Ishikawa (cell line): Measurements from ENCODE around the gene RGMA.

Experiments used
- CEBPB ChIP-seq: IDR thresholded peaks from 2 replicates; pipeline ENCODE4 v1.6.1; 2012
- CREB1 ChIP-seq: IDR thresholded peaks from 2 replicates; pipeline ENCODE4 v1.6.1; 2012; ENCODE audit warnings: low read depth
- EGR1 ChIP-seq: IDR thresholded peaks from 2 replicates; pipeline ENCODE4 v1.6.1; 2012
- EP300 ChIP-seq: IDR thresholded peaks from 2 replicates; pipeline ENCODE4 v1.6.1; 2012; ENCODE audit warnings: borderline replicate concordance
- FOXM1 ChIP-seq: IDR thresholded peaks from 2 replicates; pipeline ENCODE4 v1.6.1; 2012; ENCODE audit warnings: low read depth, borderline replicate concordance
- NFIC ChIP-seq: IDR thresholded peaks from 2 replicates; pipeline ENCODE4 v1.6.1; 2012
- RAD21 ChIP-seq: IDR thresholded peaks from 2 replicates; pipeline ENCODE4 v1.6.1; 2012; ENCODE audit warnings: low read depth
- TAF1 ChIP-seq: IDR thresholded peaks from 2 replicates; pipeline ENCODE4 v1.6.1; 2012; ENCODE audit warnings: low read depth, mild to moderate bottlenecking
- TCF12 ChIP-seq: IDR thresholded peaks from 2 replicates; pipeline ENCODE4 v1.6.1; 2012; ENCODE audit warnings: low read depth
- TEAD4 ChIP-seq: IDR thresholded peaks from 2 replicates; pipeline ENCODE4 v1.6.1; 2012
- USF1 ChIP-seq: IDR thresholded peaks from 2 replicates; pipeline ENCODE4 v1.6.1; 2012
- YY1 ChIP-seq: IDR thresholded peaks from 2 replicates; pipeline ENCODE4 v1.6.1; 2012; ENCODE audit warnings: low read depth
- ZBTB7A ChIP-seq: IDR thresholded peaks from 2 replicates; pipeline ENCODE4 v1.6.1; 2012; ENCODE audit warnings: low read depth
- TF ChIP-seq, protein P1 (sequence below): IDR thresholded peaks from 2 replicates; pipeline ENCODE4 v1.6.1; 2012; ENCODE audit warnings: low read depth, mild to moderate bottlenecking
- TF ChIP-seq, protein P2 (sequence below): IDR thresholded peaks from 2 replicates; pipeline ENCODE4 v1.6.1; 2012

Gene RGMA

DNA sequence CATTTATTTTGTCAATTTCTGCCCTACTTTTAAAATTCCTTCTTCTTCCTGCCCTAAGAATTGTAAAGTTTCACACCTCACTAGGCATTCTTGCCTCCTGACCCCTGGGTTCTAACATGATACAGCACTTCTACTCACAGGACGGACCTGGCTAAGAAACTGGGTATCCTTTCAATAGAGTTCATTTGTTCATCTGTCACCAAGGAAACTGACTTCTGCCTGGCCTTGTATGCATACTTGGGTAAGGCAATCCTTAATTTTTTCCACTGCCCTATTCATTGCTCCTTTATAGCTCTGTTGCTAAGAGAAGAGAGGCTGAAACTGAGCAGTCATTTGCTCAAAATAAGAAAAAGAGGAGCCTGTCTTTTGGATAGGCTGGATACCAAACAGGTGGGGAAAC, 3.3 kb downstream of the RGMA start:
- no peak for TF ChIP-seq FOXM1
- no peak for TF ChIP-seq CEBPB
- no peak for TF ChIP-seq EGR1
- TF ChIP-seq NFIC: no peak
- TF ChIP-seq USF1: no peak
- TF ChIP-seq TCF12: no peak

GRCh38 chr15:93082861-93083260, 6.2 kb downstream of the RGMA start:
- TF ChIP-seq TEAD4: no peak
- TF ChIP-seq, protein P1, sequence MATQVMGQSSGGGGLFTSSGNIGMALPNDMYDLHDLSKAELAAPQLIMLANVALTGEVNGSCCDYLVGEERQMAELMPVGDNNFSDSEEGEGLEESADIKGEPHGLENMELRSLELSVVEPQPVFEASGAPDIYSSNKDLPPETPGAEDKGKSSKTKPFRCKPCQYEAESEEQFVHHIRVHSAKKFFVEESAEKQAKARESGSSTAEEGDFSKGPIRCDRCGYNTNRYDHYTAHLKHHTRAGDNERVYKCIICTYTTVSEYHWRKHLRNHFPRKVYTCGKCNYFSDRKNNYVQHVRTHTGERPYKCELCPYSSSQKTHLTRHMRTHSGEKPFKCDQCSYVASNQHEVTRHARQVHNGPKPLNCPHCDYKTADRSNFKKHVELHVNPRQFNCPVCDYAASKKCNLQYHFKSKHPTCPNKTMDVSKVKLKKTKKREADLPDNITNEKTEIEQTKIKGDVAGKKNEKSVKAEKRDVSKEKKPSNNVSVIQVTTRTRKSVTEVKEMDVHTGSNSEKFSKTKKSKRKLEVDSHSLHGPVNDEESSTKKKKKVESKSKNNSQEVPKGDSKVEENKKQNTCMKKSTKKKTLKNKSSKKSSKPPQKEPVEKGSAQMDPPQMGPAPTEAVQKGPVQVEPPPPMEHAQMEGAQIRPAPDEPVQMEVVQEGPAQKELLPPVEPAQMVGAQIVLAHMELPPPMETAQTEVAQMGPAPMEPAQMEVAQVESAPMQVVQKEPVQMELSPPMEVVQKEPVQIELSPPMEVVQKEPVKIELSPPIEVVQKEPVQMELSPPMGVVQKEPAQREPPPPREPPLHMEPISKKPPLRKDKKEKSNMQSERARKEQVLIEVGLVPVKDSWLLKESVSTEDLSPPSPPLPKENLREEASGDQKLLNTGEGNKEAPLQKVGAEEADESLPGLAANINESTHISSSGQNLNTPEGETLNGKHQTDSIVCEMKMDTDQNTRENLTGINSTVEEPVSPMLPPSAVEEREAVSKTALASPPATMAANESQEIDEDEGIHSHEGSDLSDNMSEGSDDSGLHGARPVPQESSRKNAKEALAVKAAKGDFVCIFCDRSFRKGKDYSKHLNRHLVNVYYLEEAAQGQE: no peak
- no peak for TF ChIP-seq TCF12
- TF ChIP-seq YY1: no peak
- TF ChIP-seq CREB1: no peak
- no peak for TF ChIP-seq EP300
- no peak for TF ChIP-seq CEBPB
- TF ChIP-seq, protein P2, sequence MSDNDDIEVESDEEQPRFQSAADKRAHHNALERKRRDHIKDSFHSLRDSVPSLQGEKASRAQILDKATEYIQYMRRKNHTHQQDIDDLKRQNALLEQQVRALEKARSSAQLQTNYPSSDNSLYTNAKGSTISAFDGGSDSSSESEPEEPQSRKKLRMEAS: no peak
- TF ChIP-seq RAD21: no peak
- no peak for TF ChIP-seq ZBTB7A
- TF ChIP-seq USF1: no peak
- TF ChIP-seq NFIC: no peak
- no peak for TF ChIP-seq EGR1
- TF ChIP-seq FOXM1: no peak
- TF ChIP-seq TAF1: no peak

DNA sequence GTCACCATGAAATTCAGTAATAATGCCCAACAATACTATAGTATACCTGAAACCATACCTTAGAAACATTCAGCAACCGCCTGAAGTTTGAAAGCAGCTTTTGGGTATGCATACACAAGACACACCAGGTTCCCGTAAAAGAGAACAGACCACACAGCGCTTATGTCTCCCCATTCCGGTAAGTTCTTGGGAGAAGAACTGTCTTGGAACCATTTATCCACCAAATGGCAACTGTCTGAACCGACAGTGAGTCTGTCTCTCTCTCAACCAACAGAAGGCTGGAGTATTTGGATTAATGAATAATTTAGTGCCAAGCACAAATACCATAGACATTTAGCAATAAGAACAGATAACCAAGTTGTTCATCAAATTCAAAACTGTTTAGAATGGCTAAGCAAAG, 7.6 kb downstream of the RGMA start:
- TF ChIP-seq FOXM1 (no peak), EGR1 (no peak), ZBTB7A (no peak), USF1 (no peak), TEAD4 (no peak), CREB1 (no peak), NFIC (no peak), YY1 (no peak), TAF1 (no peak)

GRCh38 chr15:93080451-93080850, 8.6 kb downstream of the RGMA start:
- TF ChIP-seq CREB1 (no peak), EP300 (no peak), RAD21 (no peak), TAF1 (no peak), TCF12 (no peak), TEAD4 (no peak), ZBTB7A (no peak), USF1 (no peak), YY1 (no peak), FOXM1 (no peak)
- TF ChIP-seq, protein P1: no peak

- no peak for TF ChIP-seq TEAD4
- TF ChIP-seq, protein P1: no peak
- TF ChIP-seq CREB1: no peak
- TF ChIP-seq, protein P2: no peak
- TF ChIP-seq FOXM1: no peak
- no peak for TF ChIP-seq CEBPB
- no peak for TF ChIP-seq EGR1
- no peak for TF ChIP-seq RAD21
- no peak for TF ChIP-seq ZBTB7A
- TF ChIP-seq NFIC: no peak
- no peak for TF ChIP-seq YY1
- no peak for TF ChIP-seq TCF12
- TF ChIP-seq EP300: no peak
- no peak for TF ChIP-seq TAF1
- no peak for TF ChIP-seq USF1
Measured at GRCh38 chr15:93076875-93077274, 12.1 kb downstream of the RGMA start.
